GM21360 (cell line): ENCODE results near the gene KXD1.

Source experiments
- ATAC-seq: cut with Tn5 transposase; IDR thresholded peaks from one replicate; pipeline ENCODE4 v1.9.1; 2021; ENCODE audit warnings: mild to moderate bottlenecking, moderate library complexity; ENCODE audit not compliant: unreplicated experiment

KXD1 gene

GRCh38 chr19:18612051-18612771 is 54.5 kb downstream of the KXD1 start:
- ATAC-seq = no peak

GRCh38 chr19:18612772-18613588 is 55.3 kb downstream of the KXD1 start, which contains the start of gene TMEM59L:
TMEM59L (plus strand) TSS chr19:18612870; CDS start chr19:18612959, 89 bp downstream.
- ATAC-seq = no peak

GRCh38 chr19:18613589-18614234 is 56.0 kb downstream of the KXD1 start:
- ATAC-seq = no peak

- ATAC-seq = no peak
These were observed 58.4 kb downstream of the KXD1 start for GRCh38 chr19:18616023-18616422.

- no peak for ATAC-seq
These were observed 59.9 kb downstream of the KXD1 start for GRCh38 chr19:18617562-18617961.

GRCh38 chr19:18618236-18618635 is 60.6 kb downstream of the KXD1 start:
- no peak for ATAC-seq
